Activated naive CD8-positive, alpha-beta T cell treated with anti-CD3 and anti-CD28 coated beads, Interleukin-2, amount 50 U/mL, for 16 hours (primary cell): ENCODE results near the gene ANKLE1.
"Not testable (repeated sequence)": the region's sequence is repeated elsewhere in the genome, so short reads cannot be mapped to it uniquely, and the experiment has no call there.

ENCODE experiments used
- DNase-seq: peaks from one replicate; pipeline ENCODE4 v3.0.0-alpha.2; 2020; ENCODE audit warnings: low read depth, low spot score

Gene ANKLE1

DNA sequence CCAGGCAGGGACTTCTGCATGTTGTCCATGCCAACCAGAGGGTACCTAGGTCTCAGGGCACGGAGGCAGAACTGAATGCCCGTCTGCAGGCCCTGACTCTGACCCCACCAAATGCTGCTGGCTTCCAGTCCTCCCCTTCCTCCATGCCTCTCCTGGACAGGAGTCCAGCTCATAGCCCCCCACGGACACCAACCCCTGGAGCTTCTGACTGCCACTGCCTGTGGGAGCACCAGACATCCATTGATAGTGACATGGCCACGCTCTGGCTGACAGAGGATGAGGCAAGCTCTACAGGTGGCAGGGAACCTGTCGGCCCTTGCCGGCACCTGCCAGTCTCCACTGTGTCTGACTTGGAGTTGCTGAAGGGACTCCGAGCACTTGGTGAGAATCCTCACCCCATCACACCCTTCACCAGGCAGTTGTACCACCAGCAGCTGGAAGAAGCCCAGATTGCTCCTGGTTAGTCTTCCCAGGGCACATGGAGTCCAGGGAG, 1.8 kb downstream of the ANKLE1 start:
- no peak for DNase-seq

DNA sequence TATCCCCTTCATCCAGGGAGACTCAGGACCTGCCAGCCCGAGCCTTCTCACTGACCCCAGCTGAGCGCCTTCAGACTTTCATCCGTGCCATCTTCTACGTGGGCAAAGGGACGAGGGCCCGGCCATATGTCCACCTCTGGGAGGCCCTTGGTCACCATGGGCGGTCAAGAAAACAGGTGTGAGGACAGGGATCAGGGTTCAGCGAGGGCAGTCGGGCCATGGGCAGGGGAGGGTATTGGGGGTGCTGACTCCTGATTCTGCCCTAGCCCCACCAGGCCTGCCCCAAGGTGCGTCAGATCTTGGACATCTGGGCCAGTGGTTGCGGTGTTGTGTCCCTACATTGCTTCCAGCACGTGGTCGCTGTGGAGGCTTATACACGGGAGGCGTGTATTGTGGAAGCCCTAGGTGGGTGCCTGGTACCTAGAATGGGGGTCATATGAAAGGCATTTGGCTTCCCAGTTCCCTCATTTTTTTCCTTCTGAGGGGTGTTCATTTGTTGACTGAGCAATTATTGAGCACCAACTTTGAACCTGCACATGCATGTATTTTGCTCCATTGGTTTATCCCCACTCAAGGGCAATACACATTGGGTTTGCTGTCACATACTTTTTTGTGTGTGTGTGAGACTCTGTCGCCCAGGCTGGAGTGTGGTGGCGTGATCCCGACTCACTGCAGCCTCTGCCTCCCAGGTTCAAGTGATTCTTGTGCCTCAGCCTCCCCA, 3.9 kb downstream of the ANKLE1 start:
- no peak for DNase-seq

DNA sequence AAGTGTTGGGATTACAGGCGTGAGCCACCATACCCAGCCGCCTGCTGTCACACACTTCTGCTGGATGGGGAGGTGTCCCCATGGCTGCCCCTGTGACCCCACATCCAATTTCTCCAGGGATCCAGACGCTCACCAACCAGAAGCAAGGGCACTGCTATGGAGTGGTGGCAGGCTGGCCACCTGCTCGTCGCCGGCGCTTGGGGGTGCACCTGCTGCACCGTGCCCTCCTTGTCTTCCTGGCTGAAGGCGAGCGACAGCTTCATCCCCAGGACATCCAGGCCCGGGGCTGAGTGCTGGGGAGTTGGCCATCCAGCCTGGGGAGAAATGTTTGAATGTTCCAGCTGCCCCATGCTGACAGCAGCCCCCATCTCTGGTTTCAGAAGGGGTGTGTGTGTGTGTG, 4.6 kb downstream of the ANKLE1 start:
- DNase-seq: no peak

DNA sequence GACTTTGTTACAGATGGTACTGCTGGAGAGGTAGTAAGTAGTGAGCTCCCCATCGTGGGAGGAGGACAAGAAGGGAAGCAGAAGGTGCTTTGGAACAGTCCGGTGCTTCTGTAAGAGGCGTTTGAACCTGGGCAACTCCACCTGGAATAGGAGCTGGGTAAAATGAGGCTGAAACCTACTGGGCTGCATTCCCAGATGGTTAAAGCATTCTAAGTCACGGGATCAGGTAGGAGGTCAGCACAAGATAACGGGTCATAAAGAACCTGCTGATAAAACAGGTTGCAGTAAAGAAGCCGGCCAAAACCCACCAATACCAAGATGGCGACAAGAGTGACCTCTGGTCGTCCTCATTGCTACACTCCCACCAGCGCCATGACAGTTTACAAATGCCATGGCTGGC, 5.1 kb downstream of the ANKLE1 start:
- DNase-seq: no peak

DNA sequence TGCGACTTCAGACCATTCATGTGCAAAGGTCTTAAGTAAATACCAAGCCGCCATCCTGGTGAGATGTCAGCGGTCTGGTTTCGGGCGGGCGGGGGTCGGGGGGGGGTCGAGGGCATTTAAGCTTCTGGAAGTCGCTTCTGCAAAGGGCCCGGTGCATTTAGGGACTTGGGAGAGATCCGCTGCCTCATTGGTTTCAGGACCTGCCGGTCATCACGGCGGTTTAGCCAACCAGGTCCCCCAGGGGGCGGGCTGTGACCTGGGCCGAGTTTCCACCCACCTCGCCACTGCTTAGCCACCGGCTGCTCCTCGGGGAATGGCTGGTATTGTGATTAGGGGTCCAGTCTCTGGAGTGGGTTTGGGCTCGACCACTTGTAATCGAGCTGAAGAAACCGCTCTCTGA, 7.8 kb downstream of the ANKLE1 start:
- DNase-seq: no peak

DNA sequence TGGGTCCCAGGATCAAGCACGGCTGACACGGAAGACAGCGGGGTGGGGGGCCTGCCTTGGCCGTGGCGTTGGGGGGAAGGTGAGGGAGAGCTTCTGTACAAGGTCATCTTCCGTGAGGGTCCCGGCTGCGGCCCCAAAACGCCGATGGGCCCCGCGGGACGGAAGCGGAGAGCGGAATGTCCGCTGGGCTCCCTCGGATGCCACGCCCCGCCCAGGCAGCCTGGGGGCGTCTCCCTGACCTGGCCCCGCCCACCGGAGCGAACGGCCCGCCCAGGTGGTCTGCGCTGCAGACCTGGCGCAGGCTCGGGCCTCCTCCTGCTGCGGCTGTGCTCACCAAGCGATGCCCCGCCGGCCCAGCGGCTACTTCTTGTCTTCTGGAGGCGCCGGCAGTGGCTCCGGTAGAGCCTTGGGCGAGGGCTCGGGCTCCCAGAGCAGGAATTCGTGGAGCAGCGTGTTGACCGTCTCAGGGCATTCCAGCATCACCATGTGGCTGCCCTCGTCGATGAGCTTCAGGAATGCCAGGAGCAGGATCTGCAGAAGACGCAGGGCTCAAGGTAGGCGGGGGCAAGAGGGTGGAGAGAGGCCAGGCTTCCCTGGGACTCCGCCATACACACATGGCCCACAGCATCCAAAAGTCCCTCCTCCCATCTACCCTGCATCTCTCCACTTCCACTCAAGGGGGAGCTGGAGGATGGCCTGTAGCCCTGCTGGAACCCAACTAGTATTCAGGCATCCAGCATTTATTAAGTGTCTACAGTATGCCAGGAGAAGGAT, 10.8 kb downstream of the ANKLE1 start:
- DNase-seq: peak; percentile 62

DNA sequence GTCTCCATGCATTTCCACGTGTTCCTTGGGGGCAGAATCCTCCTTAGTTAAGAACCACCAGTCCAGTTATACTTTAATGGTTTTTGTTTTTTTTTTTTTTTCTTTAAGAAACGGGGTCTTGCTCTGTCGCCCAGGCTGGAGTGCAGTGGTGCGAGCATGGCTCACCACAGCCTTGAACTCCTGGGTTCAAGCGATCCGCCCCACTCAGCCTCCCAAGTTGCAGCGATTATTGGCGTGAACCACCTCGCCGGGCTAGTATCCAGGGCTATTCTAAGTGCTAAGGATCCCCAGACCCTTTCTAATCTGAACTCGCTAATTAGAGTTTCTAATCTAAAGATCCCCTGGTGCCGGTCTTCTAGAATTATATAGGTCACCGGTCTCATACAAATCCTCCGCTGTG, 11.9 kb downstream of the ANKLE1 start:
- no peak for DNase-seq

DNA sequence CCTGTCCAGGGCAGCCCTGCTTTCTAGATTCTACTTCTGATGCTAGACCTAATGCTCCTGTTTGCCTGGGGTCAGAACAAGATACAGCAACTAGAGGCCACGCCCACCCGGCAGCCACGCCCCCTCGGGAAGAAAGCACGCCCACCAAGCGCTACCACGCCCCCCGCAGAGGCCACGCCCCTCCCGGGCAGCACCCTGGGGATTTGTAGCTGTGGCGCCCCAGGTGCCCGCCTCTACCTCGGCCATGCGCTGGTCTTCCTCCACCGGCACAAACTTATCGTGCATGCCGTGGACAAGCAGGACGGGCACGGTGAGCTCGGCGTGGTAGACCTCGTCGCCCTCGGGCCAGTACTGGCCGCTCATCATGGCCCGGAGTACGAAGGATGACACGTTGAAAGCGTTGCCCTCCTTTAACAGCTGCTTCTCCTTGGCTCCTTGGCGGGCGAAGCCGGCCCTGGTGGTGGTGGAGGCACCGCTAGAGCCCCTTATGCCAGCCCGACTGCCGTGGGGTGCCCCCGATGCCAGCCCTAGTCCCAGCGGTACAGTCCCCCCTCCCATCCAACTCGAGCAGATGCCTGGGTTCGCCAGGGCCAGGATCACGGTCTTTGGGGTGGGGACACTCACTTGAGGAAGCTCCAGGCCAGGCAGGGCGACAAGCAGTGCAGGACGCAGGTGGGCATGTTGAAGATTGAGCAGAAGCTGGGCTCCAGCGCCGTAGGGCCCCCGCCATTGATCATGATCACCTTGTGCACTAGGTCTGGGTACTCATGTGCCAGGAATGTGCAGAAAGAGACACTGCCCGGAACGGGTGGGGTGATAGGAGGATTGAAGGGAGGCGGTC, 12.6 kb downstream of the ANKLE1 start:
- peak; percentile 24 for DNase-seq

DNA sequence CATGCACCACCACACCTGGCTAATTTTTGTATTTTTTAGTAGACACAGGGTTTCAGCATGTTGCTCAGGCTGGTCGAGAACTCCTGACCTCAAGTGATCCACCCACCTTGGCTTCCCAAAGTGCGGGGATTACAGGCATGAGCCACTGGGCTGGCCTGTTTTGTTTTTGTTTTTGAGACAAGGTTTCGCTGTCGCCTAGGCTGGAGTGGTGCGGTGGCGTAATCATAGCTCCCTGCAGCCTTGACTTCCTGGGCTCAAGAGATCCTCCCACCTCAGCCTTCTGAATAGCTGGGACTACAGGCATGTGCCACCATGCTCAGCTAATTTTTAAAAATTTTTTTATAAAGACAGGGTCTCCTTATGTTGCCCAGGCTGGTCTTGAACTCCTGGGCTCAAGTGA, 13.8 kb downstream of the ANKLE1 start:
- not testable (repeated sequence) for DNase-seq

DNA sequence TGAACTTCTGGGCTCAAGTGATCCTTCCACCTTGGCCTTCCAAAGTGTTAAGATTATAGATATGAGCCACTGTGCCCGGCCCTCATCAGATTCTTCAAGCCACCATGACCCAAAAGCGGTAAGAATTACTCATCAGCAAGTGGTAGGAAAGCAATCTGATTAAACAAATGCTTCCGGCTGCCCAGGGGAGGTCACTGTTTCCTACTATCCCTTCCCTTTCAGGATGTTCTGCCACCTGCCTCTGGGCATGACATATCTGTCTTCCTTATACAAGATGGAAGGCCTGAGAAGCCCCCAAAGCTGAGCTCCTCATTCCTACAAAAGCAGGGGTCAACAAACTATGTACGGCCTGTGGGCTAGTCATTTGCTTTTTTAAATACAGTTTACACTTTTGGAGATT, 14.6 kb downstream of the ANKLE1 start:
- no peak for DNase-seq

DNA sequence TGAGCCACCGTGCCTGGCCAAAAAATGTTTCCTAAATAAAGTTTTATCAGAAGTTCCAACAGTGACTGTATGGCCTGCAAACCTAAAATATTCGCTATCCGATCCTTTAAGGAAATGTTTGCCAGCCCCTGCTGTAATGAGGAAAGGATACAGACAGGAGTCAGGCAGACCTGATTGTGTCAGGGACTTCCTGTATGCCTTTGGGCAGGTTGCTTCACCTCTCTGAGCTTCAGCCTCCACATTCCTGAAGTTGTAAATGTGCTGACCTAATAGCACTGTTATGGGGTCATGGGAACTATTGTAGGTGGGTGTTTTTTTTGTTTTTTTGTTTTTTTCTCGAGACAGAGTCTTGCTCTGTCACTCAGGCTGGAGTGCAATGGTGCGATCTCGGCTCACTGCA, 15.3 kb downstream of the ANKLE1 start:
- DNase-seq: no peak

DNA sequence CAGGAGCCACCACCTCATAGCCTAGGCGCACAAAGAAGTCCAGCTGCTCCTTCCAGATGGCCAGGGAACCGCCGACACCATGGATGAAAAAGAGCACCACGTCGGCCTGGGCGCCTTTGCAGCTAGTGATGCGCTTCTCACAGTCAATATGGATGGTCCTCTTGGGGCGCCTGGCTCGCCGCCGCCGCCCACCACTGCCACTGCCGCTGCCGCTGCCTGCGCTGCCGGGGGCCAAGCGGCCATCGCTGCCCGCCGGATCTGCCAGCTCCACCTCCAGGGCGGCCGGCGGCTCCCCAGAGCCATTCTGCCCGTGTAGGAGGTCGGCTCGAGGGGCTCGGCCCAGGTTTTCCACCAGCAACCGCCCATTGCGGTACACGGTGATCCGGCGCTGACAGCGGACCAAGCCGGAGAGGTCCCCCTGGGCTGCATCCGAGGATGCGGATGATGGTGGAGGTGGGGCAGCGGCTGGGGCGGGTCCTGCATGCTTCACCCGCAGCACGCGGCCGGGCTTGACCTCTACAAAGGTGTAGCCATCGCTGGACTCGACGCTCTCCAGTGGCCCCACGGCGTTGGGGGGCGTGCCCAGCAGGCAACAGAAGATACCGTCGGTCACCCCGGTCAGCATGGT, 19.4 kb downstream of the ANKLE1 start:
- no peak for DNase-seq

DNA sequence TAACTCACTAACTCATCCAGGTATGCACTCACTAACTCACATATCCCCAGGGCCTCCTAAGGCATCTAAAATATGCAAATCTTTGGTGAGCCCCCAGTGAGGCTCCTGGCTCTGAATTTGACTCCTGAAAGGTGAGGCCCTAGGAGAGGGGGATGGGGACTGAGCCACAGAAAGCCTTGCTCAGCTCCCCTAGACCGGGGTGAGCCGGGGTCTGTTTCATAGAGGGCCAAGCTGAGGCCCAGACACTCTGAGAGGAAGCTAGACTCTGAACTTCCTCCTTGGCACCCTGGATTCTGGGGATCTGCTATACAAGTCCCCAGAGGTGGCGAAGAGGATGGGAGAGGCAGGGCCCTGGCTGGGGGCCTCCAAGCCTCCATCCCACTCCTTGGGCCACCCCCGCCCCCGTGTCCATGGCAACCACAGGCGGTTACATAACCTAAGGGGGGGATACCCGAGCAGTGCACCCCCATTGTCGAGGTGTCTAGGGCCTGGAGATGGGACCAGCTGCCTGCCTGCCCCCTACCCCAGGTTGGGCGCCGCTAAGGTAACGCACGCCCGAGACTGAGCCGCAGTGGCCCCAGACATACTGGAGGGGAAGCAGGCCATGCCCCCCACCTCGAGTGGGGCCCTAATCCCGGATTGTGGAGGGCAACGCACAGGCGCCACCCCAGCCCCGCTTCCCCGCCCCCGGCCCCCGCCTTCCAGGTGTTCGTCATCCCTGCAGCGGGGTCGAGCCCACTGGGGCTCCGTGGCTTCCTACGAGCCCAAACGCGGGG, 20.9 kb downstream of the ANKLE1 start:
- DNase-seq: no peak

DNA sequence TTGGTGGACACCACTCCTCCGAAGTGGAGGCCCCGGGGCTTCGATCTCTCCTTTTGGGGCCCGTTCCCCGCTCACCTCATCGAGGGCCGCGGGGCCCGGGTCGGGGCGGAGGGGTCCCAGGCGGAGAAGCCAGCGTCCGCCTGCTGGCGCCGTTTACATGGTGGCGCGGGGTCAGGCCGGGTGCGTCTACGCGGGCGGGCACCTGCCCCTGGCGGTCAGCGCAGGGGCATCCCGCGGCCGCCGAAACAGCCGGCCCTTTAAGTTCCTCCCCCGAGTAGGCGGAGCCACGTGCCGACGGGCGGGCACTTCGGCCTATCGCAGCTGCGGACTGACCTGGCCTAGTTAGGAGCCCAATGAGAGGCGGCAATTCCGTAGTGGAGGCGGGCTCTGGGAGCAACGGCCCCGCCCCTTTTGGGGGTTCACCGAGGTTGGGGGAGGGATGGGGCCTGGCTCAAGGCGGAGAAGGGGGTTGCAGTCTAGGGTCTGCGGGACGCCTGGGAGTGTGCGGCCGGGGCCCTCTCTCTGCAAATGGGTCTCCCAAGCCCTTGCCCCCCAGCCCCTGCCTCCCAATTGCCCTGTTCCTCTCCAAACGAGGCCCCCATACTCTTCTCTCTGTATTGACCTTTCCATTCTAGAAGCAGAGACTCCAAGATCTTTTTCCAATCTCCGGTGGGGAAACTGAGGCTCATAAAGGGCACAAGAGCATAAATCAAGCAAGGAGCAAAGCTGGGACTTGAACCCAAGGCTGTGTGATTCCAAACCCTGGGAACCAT, 21.7 kb downstream of the ANKLE1 start, which contains the start of gene ABHD8:
Gene ABHD8, minus strand, starts transcription at position 259 of the 773 bp plus-strand sequence. CDS start 1,809 bp downstream, outside the sequence.
- peak; percentile 86 for DNase-seq

DNA sequence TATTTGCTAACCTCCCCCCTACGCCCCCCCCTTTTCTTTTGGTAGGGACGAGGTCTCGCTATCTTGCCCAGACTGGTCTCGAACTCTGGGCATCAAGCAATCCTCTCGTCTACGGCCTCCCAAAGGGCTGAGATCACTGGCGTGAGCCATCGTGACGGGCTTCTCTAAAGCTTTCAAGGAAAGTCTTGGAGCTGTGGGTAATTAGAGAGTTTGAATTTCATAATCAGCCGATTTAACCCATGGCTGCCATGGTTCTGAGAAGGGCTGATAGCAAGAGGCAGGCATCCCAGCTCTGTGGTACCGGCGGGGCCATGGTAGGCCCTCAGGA, 22.2 kb downstream of the ANKLE1 start:
- no peak for DNase-seq

DNA sequence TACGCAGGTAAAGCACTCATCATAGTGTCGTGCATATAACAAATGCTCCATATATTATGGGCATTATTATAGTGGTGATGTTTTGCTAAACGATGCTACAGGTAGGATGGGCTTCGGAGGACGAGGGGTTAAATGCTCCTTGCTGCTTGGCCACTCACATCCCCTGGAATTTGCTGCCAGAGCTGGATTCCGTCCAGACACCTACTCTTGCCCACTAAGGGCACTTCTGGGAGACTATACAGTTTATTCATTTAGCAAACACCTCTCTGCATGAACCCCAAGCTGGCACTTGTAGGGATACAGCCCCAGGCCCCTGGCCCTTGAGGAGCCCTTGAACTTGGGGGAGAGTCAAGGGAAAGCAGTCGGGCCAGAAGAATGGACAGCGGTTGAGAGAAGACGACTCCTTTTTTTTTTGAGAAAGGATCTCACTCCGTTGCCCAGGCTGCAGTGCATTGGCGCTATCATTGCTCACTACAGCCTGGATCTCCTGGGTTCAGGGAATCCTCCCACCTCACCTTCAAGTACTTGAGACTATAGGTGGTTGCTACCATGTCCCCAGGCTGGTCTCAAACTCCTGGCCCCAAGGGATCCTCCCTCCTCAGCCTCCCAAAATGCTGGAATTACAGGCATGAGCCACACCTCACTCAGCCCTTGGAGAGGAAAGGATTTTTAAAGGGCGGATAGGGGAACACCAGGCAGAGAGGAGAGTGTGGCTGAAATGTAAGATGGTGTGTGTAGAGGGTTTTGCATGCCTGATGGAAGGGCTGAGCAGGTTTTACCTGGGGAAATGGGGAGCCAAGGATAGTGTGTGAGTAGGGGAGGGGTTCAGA, 22.9 kb downstream of the ANKLE1 start:
- no peak for DNase-seq

DNA sequence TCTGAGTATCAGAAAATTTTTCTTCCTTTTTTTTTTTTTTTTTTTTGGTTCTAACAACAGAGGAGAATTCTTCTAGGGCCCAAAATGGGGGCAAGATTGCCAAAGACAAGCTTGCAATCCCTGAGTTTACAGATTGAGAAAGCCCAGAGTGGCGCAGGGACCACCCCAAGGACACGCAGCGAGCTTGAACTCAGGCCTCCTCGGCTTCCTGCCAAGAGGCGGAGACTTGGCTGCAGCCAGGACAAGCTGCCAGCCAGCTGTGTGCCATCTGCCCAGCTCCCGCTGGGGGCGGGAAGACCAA, 23.5 kb downstream of the ANKLE1 start:
- no peak for DNase-seq

DNA sequence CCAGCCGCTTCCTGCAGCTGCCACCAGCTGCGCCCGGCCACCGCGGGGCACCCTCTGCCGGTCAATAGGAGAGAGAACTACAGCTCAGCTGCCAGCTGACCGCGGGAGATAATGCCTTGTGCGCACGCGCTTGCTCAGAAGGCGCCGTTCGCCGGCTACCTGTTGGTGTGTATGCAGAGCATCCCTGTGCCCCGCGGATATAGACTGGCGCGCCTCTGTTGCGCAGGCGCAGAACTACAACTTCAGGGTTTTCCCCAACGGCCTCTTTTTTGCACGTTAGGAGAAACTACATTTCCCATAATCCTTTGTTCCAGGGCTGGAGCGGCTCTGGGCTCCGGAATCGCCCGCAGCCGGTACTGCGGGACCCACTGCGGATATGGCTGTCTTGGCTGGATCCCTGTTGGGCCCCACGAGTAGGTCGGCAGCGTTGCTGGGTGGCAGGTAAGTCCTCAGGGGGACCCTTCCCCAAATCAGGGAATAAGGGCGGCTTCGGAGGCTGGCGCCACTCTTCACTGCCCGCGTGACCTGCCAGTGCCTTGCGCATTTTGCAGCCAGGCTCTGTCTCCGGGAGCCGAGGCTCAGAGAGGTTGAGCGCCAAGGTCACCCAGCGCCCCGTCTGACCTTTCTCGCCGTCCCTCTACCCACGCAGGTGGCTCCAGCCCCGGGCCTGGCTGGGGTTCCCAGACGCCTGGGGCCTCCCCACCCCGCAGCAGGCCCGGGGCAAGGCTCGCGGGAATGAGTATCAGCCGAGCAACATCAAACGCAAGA, 24.0 kb downstream of the ANKLE1 start, which contains the start of gene MRPL34:
Gene MRPL34, plus strand, starts transcription at position 356 of the 768 bp plus-strand sequence. Its CDS starts 21 bp downstream, at position 377.
- DNase-seq: peak; percentile 87
